ENCODE data around the gene SRSF3. TPM values are rescaled to one million over a fixed set of nuclear protein-coding genes. Genes with fewer than 3 reads are reported as not detected.

Gene SRSF3
- total RNA-seq, 6 donors from 2014 or later: 61.5 to 220 (median 167) TPM

DNA sequence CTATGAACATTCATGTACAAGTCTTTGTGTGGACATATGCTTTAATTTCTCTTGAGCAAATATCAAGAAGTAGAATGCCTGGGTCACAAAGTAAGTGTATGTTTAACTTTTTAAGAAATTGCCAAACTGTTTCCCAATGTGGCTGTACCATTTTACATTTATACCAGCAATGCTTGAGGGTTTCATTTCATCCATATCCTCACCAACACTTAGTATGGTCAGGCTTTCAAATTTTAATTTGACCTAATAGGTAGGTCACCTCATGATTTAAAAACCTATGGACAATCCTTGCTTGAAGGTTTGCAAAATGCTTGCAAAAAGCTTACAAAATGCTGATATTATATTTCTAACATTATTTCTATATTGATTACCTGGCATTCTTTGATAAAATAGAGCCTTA lies 19.5 kb upstream of the SRSF3 start:
- DNase-seq (no peak), ATAC-seq (ENCODE audit: low FRiP score in 2 of 2) (no peak)
- Histone ChIP-seq H3K36me3 (no peaks in the 10 kb centered on the region), H3K9me3 (peaks cover 0 to 5% (median 0%) of the 10 kb centered on the region in 4 donors), H3K27me3 (no peaks in the 10 kb centered on the region), H3K27ac (no peak overlapping the region), H3K4me3 (no peak overlapping the region), H3K4me1 (peaks cover 0 to 10% (median 0%) of the 10 kb centered on the region in 4 donors)
- no peak for TF ChIP-seq EP300 (IDR thresholded peaks at IDR 0.05)
- TF ChIP-seq POLR2AphosphoS5 (IDR thresholded peaks at IDR 0.05): no peak
- TF ChIP-seq, protein P1, sequence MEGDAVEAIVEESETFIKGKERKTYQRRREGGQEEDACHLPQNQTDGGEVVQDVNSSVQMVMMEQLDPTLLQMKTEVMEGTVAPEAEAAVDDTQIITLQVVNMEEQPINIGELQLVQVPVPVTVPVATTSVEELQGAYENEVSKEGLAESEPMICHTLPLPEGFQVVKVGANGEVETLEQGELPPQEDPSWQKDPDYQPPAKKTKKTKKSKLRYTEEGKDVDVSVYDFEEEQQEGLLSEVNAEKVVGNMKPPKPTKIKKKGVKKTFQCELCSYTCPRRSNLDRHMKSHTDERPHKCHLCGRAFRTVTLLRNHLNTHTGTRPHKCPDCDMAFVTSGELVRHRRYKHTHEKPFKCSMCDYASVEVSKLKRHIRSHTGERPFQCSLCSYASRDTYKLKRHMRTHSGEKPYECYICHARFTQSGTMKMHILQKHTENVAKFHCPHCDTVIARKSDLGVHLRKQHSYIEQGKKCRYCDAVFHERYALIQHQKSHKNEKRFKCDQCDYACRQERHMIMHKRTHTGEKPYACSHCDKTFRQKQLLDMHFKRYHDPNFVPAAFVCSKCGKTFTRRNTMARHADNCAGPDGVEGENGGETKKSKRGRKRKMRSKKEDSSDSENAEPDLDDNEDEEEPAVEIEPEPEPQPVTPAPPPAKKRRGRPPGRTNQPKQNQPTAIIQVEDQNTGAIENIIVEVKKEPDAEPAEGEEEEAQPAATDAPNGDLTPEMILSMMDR (IDR thresholded peaks at IDR 0.05): no peak
- TF ChIP-seq POLR2A (IDR thresholded peaks at IDR 0.05): no peak

DNA sequence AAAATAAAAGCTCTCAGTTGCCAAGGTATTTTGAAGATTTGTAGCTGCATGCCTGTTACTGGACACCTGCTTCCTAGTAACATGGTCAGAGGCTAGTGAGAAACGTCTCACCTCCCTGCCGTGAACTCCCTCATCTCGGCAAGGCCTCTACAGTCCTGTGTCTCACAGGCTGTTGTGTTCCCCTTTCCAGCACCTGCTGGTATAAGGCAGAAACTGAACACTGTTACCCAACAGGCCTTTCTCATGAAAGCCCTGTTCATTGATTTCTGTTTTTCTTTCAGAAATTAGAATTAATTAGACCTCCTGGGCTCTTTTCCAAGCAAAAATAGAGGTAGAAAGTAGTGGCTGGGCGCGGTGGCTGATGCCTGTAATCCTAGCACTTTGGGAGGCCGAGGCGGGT lies 17.6 kb upstream of the SRSF3 start:
- WGBS, 2 donors: 89% methylated on average over 7 of the region's 7 CpGs
- ATAC-seq (ENCODE audit: low FRiP score in 2 of 2): no peak
- TF ChIP-seq EP300 (IDR thresholded peaks at IDR 0.05) (no peak), POLR2A (IDR thresholded peaks at IDR 0.05) (no peak), POLR2AphosphoS5 (IDR thresholded peaks at IDR 0.05) (no peak)
- TF ChIP-seq, protein P1 (IDR thresholded peaks at IDR 0.05): no peak
- H3K4me3 ChIP-seq: no peak overlapping the region
- H3K4me1 ChIP-seq: peaks cover 0 to 15% (median 4%) of the 10 kb centered on the region in 4 donors
- peaks cover 0 to 5% (median 0%) of the 10 kb centered on the region in 4 donors for H3K9me3 ChIP-seq
- no peak overlapping the region for H3K27ac ChIP-seq
- H3K36me3 ChIP-seq: no peaks in the 10 kb centered on the region
- DNase-seq: no peak
- H3K27me3 ChIP-seq: no peaks in the 10 kb centered on the region

DNA sequence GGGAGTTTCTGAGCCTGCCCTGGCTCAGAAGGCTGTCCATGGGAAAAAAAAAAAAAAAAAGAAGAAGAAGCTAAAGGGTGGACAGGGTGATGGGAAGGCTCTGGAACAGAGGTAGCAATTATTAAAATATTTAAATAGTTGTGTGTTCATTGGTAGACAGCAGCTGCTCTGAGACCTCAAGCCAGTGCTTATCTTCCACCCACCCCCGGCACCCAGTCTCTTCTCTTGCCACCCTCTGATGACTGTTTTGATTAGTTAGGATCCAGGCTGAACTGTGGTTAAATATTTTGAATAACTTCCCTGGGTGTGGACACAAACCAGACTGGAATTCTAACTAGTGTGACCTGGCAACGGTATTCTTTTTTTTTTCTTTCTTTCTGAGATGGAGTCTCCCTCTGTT lies 16.9 kb upstream of the SRSF3 start:
- H3K4me1 ChIP-seq: peaks cover 0 to 15% (median 4%) of the 10 kb centered on the region in 4 donors
- no peak overlapping the region for H3K27ac ChIP-seq
- H3K27me3 ChIP-seq: no peaks in the 10 kb centered on the region
- H3K36me3 ChIP-seq: no peaks in the 10 kb centered on the region
- peaks cover 0 to 5% (median 0%) of the 10 kb centered on the region in 4 donors for H3K9me3 ChIP-seq
- 49 to 54% methylated on average over 2 of the region's 2 CpGs for WGBS, 2 donors
- ATAC-seq (ENCODE audit: low FRiP score in 2 of 2): peak; percentile 82 to 85
- TF ChIP-seq POLR2AphosphoS5 (IDR thresholded peaks at IDR 0.05): no peak
- no peak for TF ChIP-seq EP300 (IDR thresholded peaks at IDR 0.05)
- TF ChIP-seq, protein P1 (IDR thresholded peaks at IDR 0.05): no peak
- TF ChIP-seq POLR2A (IDR thresholded peaks at IDR 0.05): no peak
- no peak overlapping the region for H3K4me3 ChIP-seq
- no peak for DNase-seq

DNA sequence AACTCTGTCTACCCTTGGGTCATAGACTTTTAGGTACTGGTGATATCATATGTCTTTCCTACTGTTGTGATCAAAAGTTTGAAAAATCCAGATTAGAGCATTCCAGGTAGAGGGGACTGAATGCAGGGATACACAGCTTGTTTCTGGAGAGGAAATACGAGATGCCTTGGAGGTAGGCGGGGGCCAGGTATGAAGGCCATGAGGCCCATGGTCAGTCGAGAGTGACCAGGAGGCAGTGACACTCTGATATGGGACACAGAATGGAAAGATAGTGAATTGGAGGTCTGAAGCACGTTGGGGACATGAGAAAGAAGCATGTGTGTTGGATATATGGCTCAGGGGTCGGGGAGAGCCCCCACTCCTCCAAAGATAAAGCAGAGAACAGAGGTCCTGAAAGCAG lies 16.1 kb upstream of the SRSF3 start:
- Histone ChIP-seq H3K4me1 (peaks cover 0 to 15% (median 4%) of the 10 kb centered on the region in 4 donors), H3K36me3 (no peaks in the 10 kb centered on the region), H3K27ac (no peak overlapping the region), H3K27me3 (no peaks in the 10 kb centered on the region), H3K9me3 (peaks cover 0 to 5% (median 0%) of the 10 kb centered on the region in 4 donors), H3K4me3 (no peak overlapping the region)
- WGBS, 2 donors: 87 to 92% methylated on average over 5 of the region's 5 CpGs
- ATAC-seq (ENCODE audit: low FRiP score in 2 of 2) (no peak), DNase-seq (no peak)
- TF ChIP-seq POLR2AphosphoS5 (IDR thresholded peaks at IDR 0.05): no peak
- no peak for TF ChIP-seq EP300 (IDR thresholded peaks at IDR 0.05)
- no peak for TF ChIP-seq POLR2A (IDR thresholded peaks at IDR 0.05)
- TF ChIP-seq, protein P1 (IDR thresholded peaks at IDR 0.05): no peak

DNA sequence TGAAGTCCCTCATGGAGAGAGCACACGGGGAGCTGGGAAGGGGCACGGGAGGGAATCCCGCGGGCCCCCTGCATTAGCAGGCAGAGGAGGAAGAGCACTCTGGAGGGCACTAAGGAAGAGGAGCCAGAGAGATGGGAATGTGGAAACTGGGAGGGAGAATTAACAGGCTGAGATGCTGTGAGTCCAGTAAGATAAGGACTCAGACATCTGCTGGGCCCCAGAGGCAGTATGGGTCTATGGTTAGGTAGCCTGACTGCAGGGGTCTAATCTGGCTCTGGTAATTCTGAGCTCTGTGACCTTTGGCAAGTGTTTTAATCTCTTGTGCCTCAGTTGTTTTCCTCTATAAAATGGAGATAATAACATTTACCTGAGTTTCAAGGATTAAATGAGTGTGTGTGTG lies 15.7 kb upstream of the SRSF3 start:
- 95 to 97% methylated on average over 4 of the region's 4 CpGs for WGBS, 2 donors
- DNase-seq: no peak
- H3K4me3 ChIP-seq: no peak overlapping the region
- TF ChIP-seq EP300 (IDR thresholded peaks at IDR 0.05) (no peak), POLR2AphosphoS5 (IDR thresholded peaks at IDR 0.05) (no peak), POLR2A (IDR thresholded peaks at IDR 0.05) (no peak)
- TF ChIP-seq, protein P1 (IDR thresholded peaks at IDR 0.05): no peak
- ATAC-seq (ENCODE audit: low FRiP score in 2 of 2): no peak
- no peaks in the 10 kb centered on the region for H3K27me3 ChIP-seq
- no peak overlapping the region for H3K27ac ChIP-seq
- H3K4me1 ChIP-seq: peaks cover 0 to 15% (median 4%) of the 10 kb centered on the region in 4 donors
- H3K9me3 ChIP-seq: peaks cover 0 to 5% (median 0%) of the 10 kb centered on the region in 4 donors
- no peaks in the 10 kb centered on the region for H3K36me3 ChIP-seq

Measured in upper lobe of left lung (tissue), 6 donors.